Measurements from ENCODE around the gene GUCA2A.

GUCA2A gene

GRCh38 chr1:42144711-42145388 lies 19.7 kb downstream of the GUCA2A start:
- H3K27ac ChIP-seq: no peak overlapping the region
- no peak for TF ChIP-seq ZFX (IDR thresholded peaks at IDR 0.05; ENCODE audit: borderline replicate concordance)
- TF ChIP-seq, protein P1, sequence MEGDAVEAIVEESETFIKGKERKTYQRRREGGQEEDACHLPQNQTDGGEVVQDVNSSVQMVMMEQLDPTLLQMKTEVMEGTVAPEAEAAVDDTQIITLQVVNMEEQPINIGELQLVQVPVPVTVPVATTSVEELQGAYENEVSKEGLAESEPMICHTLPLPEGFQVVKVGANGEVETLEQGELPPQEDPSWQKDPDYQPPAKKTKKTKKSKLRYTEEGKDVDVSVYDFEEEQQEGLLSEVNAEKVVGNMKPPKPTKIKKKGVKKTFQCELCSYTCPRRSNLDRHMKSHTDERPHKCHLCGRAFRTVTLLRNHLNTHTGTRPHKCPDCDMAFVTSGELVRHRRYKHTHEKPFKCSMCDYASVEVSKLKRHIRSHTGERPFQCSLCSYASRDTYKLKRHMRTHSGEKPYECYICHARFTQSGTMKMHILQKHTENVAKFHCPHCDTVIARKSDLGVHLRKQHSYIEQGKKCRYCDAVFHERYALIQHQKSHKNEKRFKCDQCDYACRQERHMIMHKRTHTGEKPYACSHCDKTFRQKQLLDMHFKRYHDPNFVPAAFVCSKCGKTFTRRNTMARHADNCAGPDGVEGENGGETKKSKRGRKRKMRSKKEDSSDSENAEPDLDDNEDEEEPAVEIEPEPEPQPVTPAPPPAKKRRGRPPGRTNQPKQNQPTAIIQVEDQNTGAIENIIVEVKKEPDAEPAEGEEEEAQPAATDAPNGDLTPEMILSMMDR (IDR thresholded peaks at IDR 0.05): no peak

- no peak overlapping the region for H3K27ac ChIP-seq
- TF ChIP-seq, protein P1 (IDR thresholded peaks at IDR 0.05): no peak
- no peak for TF ChIP-seq ZFX (IDR thresholded peaks at IDR 0.05; ENCODE audit: borderline replicate concordance)
These were observed 20.4 kb downstream of the GUCA2A start for GRCh38 chr1:42143896-42144710.

DNA sequence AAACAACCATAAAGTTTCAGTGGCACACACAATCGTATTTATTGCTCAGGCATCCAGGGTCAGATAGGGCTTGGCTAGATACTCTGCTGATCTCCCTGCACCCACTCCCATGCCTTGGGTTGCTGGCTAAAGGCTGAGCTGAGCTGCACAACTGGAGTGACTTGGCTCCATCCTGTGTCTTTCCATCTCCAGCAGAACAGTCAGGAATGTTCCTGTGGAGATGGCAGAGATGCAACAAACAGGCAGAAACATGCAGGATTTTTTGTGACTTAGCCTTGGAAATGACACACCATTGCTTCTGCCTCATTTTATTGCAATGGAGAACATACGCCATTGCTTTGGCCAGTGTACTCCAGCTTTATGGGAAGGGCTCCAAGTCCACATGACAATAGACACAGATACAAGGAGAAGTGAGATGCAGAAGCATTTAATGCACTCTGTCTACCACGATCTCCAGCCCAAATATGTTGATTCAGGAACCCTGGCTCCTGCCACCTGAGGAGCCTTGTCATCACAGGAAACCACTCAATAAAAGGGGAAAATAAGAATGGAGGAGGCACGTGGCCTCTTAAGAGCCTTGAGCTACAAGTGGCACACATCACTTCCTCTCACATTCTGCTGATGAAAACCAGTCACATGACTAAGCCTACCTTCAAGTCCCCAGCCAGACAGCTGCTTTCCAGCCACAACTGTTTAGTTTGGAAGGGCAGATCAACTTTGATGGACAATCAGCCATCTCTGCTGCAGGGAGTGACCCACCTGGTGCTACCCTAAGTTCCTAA lies 21.5 kb downstream of the GUCA2A start:
- no peak overlapping the region for H3K27ac ChIP-seq
- TF ChIP-seq, protein P1 (IDR thresholded peaks at IDR 0.05): no peak
- TF ChIP-seq ZFX (IDR thresholded peaks at IDR 0.05; ENCODE audit: borderline replicate concordance): no peak

GRCh38 chr1:42141978-42142377 lies 22.6 kb downstream of the GUCA2A start:
- TF ChIP-seq, protein P1 (IDR thresholded peaks at IDR 0.05): no peak
- no peak for TF ChIP-seq ZFX (IDR thresholded peaks at IDR 0.05; ENCODE audit: borderline replicate concordance)
- no peak overlapping the region for H3K27ac ChIP-seq

DNA sequence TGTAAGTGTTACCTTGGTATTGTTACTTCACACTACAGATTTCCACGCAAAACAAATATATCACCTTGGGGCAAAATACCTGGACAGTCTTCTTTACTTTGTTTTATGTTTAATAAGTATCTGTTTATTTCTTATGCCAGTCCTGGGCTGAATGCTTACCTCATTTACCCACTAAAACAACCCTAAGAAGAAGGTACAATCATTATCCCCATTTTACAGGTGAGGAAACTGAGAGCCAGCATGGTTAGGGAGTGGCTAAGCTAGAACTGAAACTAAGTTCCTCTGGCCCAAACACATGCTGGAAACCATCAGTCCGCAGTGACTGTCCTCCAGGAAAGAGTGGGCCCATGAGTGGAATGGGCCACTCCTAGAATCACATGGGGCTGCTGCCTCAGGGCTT lies 24.4 kb downstream of the GUCA2A start:
- no peak overlapping the region for H3K27ac ChIP-seq
- no peak for TF ChIP-seq ZFX (IDR thresholded peaks at IDR 0.05; ENCODE audit: borderline replicate concordance)
- TF ChIP-seq, protein P1 (IDR thresholded peaks at IDR 0.05): no peak

DNA sequence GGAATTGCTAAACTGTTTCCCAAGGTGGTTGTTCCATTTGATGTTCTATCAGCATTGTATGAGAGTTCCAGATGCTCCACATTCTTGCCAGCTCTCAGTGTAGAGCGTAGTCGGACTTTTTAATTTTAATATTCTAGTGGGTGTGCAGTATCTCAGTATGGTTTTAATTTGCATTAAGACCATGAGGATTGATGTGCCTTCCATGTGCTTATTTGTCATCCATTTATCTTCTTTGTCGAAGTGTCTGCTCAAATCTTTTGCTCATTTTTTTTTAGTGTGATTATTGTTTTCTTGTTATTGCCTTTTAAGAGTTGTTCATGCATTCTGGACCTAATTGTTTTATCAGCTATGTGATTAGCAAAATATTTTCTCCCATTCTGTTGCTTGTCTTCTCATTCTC lies 25.1 kb downstream of the GUCA2A start:
- TF ChIP-seq ZFX (IDR thresholded peaks at IDR 0.05; ENCODE audit: borderline replicate concordance): no peak
- TF ChIP-seq, protein P1 (IDR thresholded peaks at IDR 0.05): no peak
- H3K27ac ChIP-seq: no peak overlapping the region

Measured in 22Rv1 (cell line).